Skeletal muscle cell (primary cell): ENCODE measurements around the gene BTRC.
"Not testable (repeated sequence)": the region's sequence is repeated elsewhere in the genome, so short reads cannot be mapped to it uniquely, and the experiment has no call there.

Experiments
- DNase-seq: peaks from one replicate; pipeline ENCODE4 v3.0.0-alpha.2; 2010; ENCODE audit warnings: low read depth
- H3K4me3 ChIP-seq: 2 replicates; pipeline ENCODE4 v1.5.1; 2011; ENCODE audit warnings: low read depth, mild to moderate bottlenecking, control low read depth, low read length, moderate library complexity

Gene BTRC

DNA sequence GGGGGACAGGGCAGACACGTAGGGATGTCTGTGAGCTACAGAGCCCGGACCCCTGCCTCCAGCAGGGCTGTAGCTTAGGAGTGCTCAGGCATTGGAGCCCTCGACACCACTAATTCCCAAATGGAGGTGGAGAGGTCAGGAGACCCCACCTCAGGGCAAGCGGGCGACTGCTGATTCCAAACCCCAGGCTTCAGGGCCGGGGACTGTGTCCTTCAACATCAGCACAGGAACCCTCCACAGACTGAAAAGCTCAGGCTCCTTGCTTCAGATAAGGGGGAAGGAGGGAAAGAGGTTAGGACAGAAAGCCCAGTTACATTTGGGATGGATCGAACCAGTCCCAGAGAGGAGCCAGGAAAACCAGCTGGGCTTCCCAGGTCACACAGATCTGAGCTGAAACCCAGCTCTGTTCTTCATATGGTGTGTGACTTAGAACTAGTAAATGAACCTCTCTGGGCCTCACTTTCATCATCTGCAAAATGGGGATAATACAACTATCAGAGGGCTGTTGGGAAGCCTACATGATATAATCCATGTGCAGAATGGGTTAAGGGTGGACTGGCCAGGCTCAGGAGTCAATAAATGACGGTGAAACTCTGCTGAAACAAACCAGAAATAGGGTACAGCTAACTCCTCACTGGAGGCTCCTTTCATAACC is 217.4 kb downstream of the BTRC start:
- H3K4me3 ChIP-seq, result no peak overlapping the region
- DNase-seq, result no peak

DNA sequence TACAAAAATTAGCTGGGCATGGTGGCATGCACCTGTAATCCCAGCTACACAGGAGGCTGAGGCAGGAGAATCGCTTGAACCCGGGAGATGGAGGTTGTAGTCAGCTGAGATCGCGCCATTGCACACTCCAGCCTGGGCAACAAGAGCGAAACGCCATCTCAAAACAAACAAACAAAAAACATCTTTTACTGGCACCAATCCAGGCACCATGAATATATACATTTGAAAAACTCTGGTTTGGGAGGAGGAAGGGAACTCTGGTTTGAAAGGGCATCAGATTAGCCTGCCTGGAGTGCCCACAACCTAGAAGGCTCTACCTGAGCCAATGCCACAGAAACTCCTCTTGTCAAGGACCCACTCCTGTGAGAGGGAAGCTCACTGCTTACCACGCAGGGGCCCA is 218.2 kb downstream of the BTRC start:
- no peak overlapping the region for H3K4me3 ChIP-seq
- DNase-seq, result no peak

GRCh38 chr10:101572785-101573184 is 218.8 kb downstream of the BTRC start:
- no peak overlapping the region for H3K4me3 ChIP-seq
- no peak for DNase-seq

GRCh38 chr10:101573885-101574753 is 220.2 kb downstream of the BTRC start:
- DNase-seq, result no peak
- no peak overlapping the region for H3K4me3 ChIP-seq

- H3K4me3 ChIP-seq, result no peak overlapping the region
- DNase-seq, result no peak
Measured at GRCh38 chr10:101575091-101575490, 221.1 kb downstream of the BTRC start.

- no peak for DNase-seq
- no peak overlapping the region for H3K4me3 ChIP-seq
Measured at GRCh38 chr10:101575580-101576210, 221.7 kb downstream of the BTRC start.

DNA sequence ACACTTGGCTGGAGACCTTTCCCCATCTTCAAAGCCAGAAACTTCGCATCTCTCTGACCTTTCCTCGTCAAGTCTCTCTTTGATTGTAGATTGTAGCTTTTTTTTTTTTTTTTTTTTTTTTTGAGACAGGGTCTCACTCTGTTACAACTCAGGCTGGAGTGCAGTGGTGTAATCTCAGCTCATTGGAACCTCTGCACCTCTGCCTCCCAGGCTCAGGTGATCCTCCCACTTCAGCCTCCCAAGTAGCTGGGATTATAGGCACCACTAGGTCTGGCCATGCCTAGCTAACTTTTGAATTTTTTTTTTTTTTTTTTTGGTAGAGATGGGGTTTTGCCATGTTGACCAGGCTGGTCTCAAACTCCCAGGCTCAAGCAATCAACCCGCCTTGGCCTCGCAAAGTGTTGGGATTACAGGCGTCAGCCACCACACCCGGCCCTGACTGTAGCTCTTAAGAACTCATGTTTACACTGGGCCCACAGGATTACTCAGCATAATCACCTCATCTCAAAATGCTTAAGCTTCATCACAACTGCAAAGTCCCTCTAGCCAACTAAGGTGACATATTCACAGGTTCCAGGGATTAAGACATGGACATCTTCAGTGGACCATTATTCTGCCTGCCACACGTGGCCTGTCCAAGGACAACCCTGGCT is 222.4 kb downstream of the BTRC start:
- DNase-seq, result no peak
- H3K4me3 ChIP-seq, result no peak overlapping the region

GRCh38 chr10:101577121-101577871 is 223.3 kb downstream of the BTRC start:
- DNase-seq, result no peak
- H3K4me3 ChIP-seq, result no peak overlapping the region

DNA sequence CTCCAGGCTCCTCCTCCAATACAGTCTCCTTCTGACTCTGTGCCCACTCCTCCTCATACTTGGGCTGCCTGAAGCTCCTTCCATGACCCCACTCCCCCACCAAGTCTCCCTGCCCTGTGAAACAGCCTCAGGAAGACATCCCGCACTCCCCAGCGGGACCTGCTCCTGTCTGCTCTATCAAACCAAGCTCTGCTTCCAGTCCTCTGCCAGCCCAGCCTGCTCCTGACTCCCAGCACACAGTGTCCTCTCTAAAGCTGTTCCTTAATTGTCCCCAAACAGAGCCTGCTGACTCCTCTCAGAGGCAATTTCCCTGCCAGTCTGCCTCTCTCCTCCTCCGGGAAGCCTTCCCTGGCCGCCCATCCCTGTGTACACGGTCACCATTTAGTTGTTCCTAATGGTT is 224.2 kb downstream of the BTRC start:
- DNase-seq, result no peak
- H3K4me3 ChIP-seq, result no peak overlapping the region

DNA sequence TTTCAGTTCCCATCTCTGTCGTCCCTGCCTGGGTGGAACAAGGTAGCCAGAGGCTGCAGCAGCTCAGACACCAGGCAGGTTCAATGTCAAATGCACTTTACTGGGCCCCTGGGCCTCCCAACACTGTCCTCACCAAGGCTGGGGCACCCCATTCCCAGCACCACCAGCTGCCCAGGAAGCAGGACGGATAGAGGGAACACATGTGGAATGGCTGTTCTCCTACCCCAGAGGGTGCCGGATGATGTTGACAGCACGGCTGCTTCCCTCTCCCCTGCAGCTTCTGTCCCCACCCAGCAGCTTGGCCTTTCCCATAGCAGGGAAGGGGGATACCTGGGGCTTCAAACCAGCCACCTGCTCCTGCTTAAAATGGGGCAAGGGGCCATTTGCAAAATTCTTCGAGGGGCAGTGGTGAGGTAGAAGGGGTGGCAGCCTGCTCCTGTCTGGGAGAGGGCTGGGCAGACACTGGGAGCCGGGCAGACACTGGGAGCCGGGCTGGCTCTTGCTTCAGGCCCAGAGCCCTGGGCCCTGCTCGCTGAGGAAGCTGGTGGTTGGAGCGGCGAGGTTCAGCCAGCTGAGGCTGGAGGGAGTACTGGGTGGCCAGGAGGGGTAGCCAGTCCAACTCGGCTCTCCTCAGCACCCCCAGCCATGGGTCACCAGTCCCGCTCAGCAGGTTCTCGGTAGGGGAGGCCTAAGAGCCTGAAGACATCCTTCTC is 225.0 kb downstream of the BTRC start:
- no peak for DNase-seq
- H3K4me3 ChIP-seq, result no peak overlapping the region

GRCh38 chr10:101579516-101579870 is 225.5 kb downstream of the BTRC start:
- H3K4me3 ChIP-seq, result no peak overlapping the region
- no peak for DNase-seq

GRCh38 chr10:101580486-101581399 is 226.8 kb downstream of the BTRC start:
- DNase-seq, result no peak
- no peak overlapping the region for H3K4me3 ChIP-seq

DNA sequence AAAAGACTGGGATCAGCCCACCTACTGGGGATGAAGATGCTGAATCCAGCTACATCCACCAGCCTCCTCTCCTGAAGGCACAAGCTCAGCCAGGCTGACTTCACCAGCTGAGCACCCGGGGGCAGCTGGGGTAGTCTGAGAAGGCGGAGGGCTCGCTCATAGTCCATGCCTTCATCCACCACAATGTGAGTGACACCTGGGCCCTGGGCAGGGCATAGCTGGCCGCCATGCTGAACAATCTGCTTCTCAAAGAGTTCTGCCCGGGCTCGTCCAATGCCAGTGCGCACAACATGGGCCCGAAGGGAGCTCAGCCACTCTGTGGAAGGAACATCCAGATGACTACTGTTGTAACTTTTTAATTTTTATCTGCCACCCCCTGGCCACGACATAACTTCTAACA is 231.9 kb downstream of the BTRC start:
- no peak overlapping the region for H3K4me3 ChIP-seq
- DNase-seq, result no peak

DNA sequence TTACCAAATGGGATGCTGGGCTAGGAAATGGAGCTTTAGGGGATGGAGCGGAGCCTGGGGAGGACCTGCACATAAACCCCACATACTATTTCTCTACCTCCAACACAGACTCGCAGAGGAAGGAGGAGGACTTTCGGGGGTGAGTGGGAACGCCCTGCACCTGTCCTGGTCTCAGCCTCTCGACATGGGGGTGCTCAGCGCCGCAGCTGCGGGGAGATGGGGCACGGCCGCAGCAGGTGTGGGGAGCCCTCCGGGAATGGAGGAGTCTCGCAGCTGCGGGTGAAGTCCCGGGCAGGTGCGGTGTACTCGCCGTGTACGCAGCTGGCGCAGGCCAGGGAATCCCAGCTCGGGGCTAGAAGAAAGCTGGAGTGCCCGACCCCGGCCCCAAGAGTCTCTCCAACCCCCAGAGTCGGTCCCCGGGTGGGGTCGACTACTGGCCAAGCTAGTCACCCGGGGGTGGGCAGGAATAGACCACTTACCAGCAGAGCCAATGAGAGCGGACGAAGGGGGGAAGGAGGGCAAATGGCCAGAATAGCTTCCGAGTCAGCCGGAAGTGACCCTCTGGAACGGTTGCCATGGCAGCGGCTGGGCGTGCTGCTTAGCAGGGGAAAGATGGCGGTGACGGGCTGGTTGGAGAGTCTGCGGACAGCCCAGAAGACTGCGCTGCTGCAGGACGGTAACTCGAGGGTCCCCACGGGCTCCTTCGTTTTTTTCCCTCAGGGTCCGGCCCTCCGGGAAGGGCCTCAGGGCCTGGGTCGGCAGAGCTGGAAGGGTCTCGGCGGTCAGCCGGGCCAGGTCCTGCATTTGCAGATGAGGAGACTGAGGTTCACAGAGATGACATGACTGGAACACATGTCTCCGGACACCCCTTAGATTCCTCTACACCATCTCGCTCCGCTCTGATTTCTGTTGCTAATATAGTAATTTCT is 234.0 kb downstream of the BTRC start, which contains the start of the genes DPCD and POLL:
TSS of gene DPCD (plus strand) at position 597 of the 929 bp plus-strand sequence. CDS start at position 613, 16 bp downstream.
TSS of gene POLL (minus strand) at position 533 of the 929 bp plus-strand sequence. CDS start 897 bp downstream, outside the sequence.
- DNase-seq, result peak; percentile 76
- peak within 1 kb of the TSS; percentile 88 for H3K4me3 ChIP-seq

DNA sequence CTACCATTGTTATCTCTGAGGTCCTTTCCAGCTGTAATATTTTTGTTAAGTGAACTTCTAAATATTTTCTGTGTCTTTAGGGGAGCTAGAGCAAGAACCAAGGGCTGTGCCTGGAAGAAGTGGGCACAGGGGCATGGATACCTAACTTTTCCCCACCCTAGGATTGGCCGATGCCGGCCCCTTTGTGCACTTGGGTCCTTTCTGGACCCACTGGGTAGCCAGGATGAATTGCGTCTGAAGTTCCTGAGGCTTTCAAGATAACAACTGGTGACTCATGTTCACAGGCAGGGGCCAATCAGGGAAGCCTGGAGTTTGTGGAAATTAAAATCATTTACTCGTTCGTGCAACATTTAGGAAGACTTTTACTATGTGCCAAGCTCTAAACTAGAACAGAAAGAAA is 234.9 kb downstream of the BTRC start:
- peak overlapping the region; percentile 88 for H3K4me3 ChIP-seq
- no peak for DNase-seq

GRCh38 chr10:101593331-101593730 is 239.4 kb downstream of the BTRC start:
- not testable (repeated sequence) for DNase-seq, H3K4me3 ChIP-seq
